Epithelial cell of prostate (primary cell): Measurements from ENCODE around the gene SNTG2.

Source experiments
- DNase-seq: peaks from one replicate; pipeline ENCODE4 v3.0.0-alpha.2; 2011; ENCODE audit warnings: low read depth, low spot score
- H3K27ac ChIP-seq: fragments of 450-650 bp; 2 replicates; pipeline ENCODE4 v1.5.1; 2017; ENCODE audit warnings: mild to moderate bottlenecking

The SNTG2 gene

GRCh38 chr2:1339388-1340140 is 388.9 kb downstream of the SNTG2 start:
- H3K27ac ChIP-seq: no peak overlapping the region
- DNase-seq: no peak

- no peak overlapping the region for H3K27ac ChIP-seq
- no peak for DNase-seq
Measured at GRCh38 chr2:1340141-1340512, 389.5 kb downstream of the SNTG2 start.

- no peak overlapping the region for H3K27ac ChIP-seq
Measured at GRCh38 chr2:1341404-1342120, 390.9 kb downstream of the SNTG2 start.

GRCh38 chr2:1348789-1349188 is 398.1 kb downstream of the SNTG2 start:
- no peak overlapping the region for H3K27ac ChIP-seq
- DNase-seq: no peak

More at GRCh38 chr2:1341404-1342120, 390.9 kb downstream of the SNTG2 start:
- no peak for DNase-seq

GRCh38 chr2:1350111-1350510 is 399.5 kb downstream of the SNTG2 start:
- no peak for DNase-seq
- H3K27ac ChIP-seq: no peak overlapping the region

GRCh38 chr2:1353124-1353523 is 402.5 kb downstream of the SNTG2 start:
- no peak overlapping the region for H3K27ac ChIP-seq
- no peak for DNase-seq

GRCh38 chr2:1353543-1353942 is 402.9 kb downstream of the SNTG2 start:
- no peak overlapping the region for H3K27ac ChIP-seq
- DNase-seq: no peak

- no peak overlapping the region for H3K27ac ChIP-seq
- DNase-seq: no peak
Measured at GRCh38 chr2:1360144-1360543, 409.5 kb downstream of the SNTG2 start.

- DNase-seq: no peak
Measured at GRCh38 chr2:1360557-1361250, 410.1 kb downstream of the SNTG2 start.

GRCh38 chr2:1363367-1363766 is 412.7 kb downstream of the SNTG2 start:
- DNase-seq: no peak
- no peak overlapping the region for H3K27ac ChIP-seq

More at GRCh38 chr2:1360557-1361250, 410.1 kb downstream of the SNTG2 start:
- H3K27ac ChIP-seq: no peak overlapping the region

GRCh38 chr2:1366546-1367134 is 416.0 kb downstream of the SNTG2 start:
- H3K27ac ChIP-seq: no peak overlapping the region
- no peak for DNase-seq

- no peak overlapping the region for H3K27ac ChIP-seq
- DNase-seq: no peak
Measured at GRCh38 chr2:1367601-1368000, 417.0 kb downstream of the SNTG2 start.

GRCh38 chr2:1369905-1370304 is 419.3 kb downstream of the SNTG2 start:
- H3K27ac ChIP-seq: no peak overlapping the region
- DNase-seq: no peak

- no peak for DNase-seq
- H3K27ac ChIP-seq: no peak overlapping the region
Measured at GRCh38 chr2:1370461-1370860, 419.8 kb downstream of the SNTG2 start.

- H3K27ac ChIP-seq: no peak overlapping the region
- no peak for DNase-seq
Measured at GRCh38 chr2:1371082-1371481, 420.4 kb downstream of the SNTG2 start.

GRCh38 chr2:1373830-1374229 is 423.2 kb downstream of the SNTG2 start:
- H3K27ac ChIP-seq: no peak overlapping the region
- DNase-seq: no peak

- no peak overlapping the region for H3K27ac ChIP-seq
- no peak for DNase-seq
Measured at GRCh38 chr2:1374287-1374686, 423.6 kb downstream of the SNTG2 start.

GRCh38 chr2:1375794-1376193 is 425.1 kb downstream of the SNTG2 start:
- no peak overlapping the region for H3K27ac ChIP-seq
- DNase-seq: no peak

GRCh38 chr2:1377473-1377872 is 426.8 kb downstream of the SNTG2 start:
- H3K27ac ChIP-seq: no peak overlapping the region
- no peak for DNase-seq

- H3K27ac ChIP-seq: no peak overlapping the region
- DNase-seq: no peak
Measured at GRCh38 chr2:1378456-1379150, 428.0 kb downstream of the SNTG2 start.
